T-cell (primary cell): ENCODE measurements around the gene PLCB4. TPM values are rescaled to one million over a fixed set of nuclear protein-coding genes. Genes with fewer than 3 reads are reported as not detected.

Experiments
- ATAC-seq, 4 experiments: fragments of 200-7000 bp in 3 of 4; fragments of 150-1000 bp in 1 of 4; cut with Tn5 transposase; replicated peaks in 1 of 4; 1 replicate in 3 of 4; 2 replicates in 1 of 4; pipeline ENCODE4 v1.10.0; 2021; ENCODE audit warnings: moderate library complexity in 3 of 4, mild to moderate bottlenecking in 2 of 4, moderate number of reproducible peaks in 1 of 4
- CTCF ChIA-PET, 2 donors: fragments of 300-600 bp; sonication (Branson Sonifier 250); formaldehyde crosslinking; loops; one replicate each; lab custom pipeline; 2022; ENCODE audit warnings: antibody characterized with exemption in 2 of 2; lab: Charles Lee
- POLR2A ChIA-PET, 2 donors: fragments of 300-600 bp; sonication (Branson Sonifier 250); formaldehyde crosslinking; loops; one replicate each; lab custom pipeline; 2022; ENCODE audit warnings: antibody characterized with exemption in 2 of 2; lab: Charles Lee
- DNase-seq, 35 experiments: peaks; one replicate each; pipeline versions ENCODE4 v3.0.0 to v3.0.0-alpha.2; 2013 to 2023
- H3K27ac ChIP-seq: one replicate; pipeline ENCODE4 v1.5.1; 2013; ENCODE audit warnings: low read length
- H3K27me3 ChIP-seq, 2 experiments: replicated peaks in 1 of 2; 1 replicate in 1 of 2; 2 replicates in 1 of 2; pipeline versions ENCODE4 v1.6.1 to v1.7.0; 2013; ENCODE audit warnings: low read length in 1 of 2, mixed read lengths in 1 of 2; ENCODE audit not compliant: control insufficient read depth in 2 of 2, insufficient read depth in 2 of 2; ENCODE audit errors: extremely low read depth in 1 of 2
- H3K36me3 ChIP-seq, 2 donors: 1 replicate in 1 of 2; 2 replicates in 1 of 2; pipeline versions ENCODE4 v1.6.1 to v1.7.0; 2013; ENCODE audit warnings: low read length in 1 of 2; ENCODE audit not compliant: control insufficient read depth in 2 of 2, insufficient read depth in 1 of 2; ENCODE audit errors: extremely low read depth in 1 of 2
- H3K4me1 ChIP-seq, 2 experiments: 1 replicate in 1 of 2; 2 replicates in 1 of 2; pipeline versions ENCODE4 v1.6.1 to v1.7.0; 2013; ENCODE audit warnings: low read length in 2 of 2, mixed read lengths in 1 of 2; ENCODE audit not compliant: insufficient read depth in 2 of 2, control insufficient read depth in 1 of 2; ENCODE audit errors: extremely low read depth in 1 of 2
- H3K4me3 ChIP-seq, 2 donors: 1 replicate in 1 of 2; 2 replicates in 1 of 2; pipeline versions ENCODE4 v1.5.1 to v1.7.0; 2013; ENCODE audit warnings: mild to moderate bottlenecking in 2 of 2, low read length in 1 of 2, moderate library complexity in 1 of 2; ENCODE audit not compliant: control insufficient read depth in 1 of 2; ENCODE audit errors: extremely low read depth in 1 of 2
- H3K9me3 ChIP-seq: 2 replicates; pipeline ENCODE4 v1.7.0; 2013
- H3K27ac Mint-ChIP-seq, 2 donors: one replicate each; pipeline ENCODE4 v1.8.0; 2020 to 2021; ENCODE audit warnings: mild to moderate bottlenecking in 2 of 2, mixed read lengths in 2 of 2
- H3K27me3 Mint-ChIP-seq, 2 donors: one replicate each; pipeline ENCODE4 v1.8.0; 2021 to 2022; ENCODE audit warnings: mixed read lengths in 2 of 2
- H3K36me3 Mint-ChIP-seq: one replicate; pipeline ENCODE4 v1.8.0; 2021; ENCODE audit warnings: mixed read lengths
- H3K4me1 Mint-ChIP-seq, 3 donors: one replicate each; pipeline ENCODE4 v1.8.0; 2020 to 2022; ENCODE audit warnings: mixed read lengths in 3 of 3, mild to moderate bottlenecking in 1 of 3
- H3K4me3 Mint-ChIP-seq, 3 donors: one replicate each; pipeline ENCODE4 v1.8.0; 2020 to 2022; ENCODE audit warnings: mild to moderate bottlenecking in 3 of 3, mixed read lengths in 3 of 3, moderate library complexity in 3 of 3
- H3K9me3 Mint-ChIP-seq, 3 donors: one replicate each; pipeline ENCODE4 v1.8.0; 2020 to 2022; ENCODE audit warnings: mixed read lengths in 3 of 3
- WGBS: methylation state at CpG from one replicate; pipeline ENCODE4 v1.1.5; 2013; ENCODE audit warnings: missing lambda C conversion rate; ENCODE audit not compliant: insufficient coverage; 5-methylcytosine and 5-hydroxymethylcytosine counted together
- total RNA-seq, 35 experiments: library from RNA in 6 of 35; stranded (reverse) in 6 of 35; fragments of 120-200 nt in 1 of 35; gene quantifications; one replicate each; pipeline versions ENCODE4 v1.2.1 to v1.2.4 and lab custom pipeline; 2013 to 2026

Gene PLCB4
- total RNA-seq, 5 donors from 2014 or later (not counting 1 experiment from before 2014, with no cell fraction given): 0.06 to 0.07 TPM; not detected in 3

DNA sequence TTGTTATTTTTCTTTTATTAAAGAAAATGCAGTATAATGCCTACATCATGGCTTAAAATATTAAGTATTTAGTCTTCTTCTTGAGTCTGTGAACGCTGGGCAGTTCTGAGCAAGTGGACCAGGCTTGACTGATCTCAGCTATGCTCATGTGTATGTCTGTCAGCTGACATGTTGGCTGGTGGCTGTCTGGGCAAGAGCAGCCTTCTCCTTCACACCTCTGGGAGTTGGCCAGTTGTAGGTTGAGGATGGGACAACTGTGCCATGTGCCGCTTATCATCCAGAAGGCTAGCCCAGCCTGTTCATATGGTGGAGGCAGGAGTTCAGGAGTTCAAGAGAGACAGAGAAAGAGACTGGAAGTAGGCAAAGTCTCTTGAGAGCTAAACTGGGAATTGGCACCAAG, 175.9 kb downstream of the PLCB4 start:
- DNase-seq: no peak
- no peak overlapping the region for H3K27ac Mint-ChIP-seq
- CTCF ChIA-PET: no interaction called here

GRCh38 chr20:9246731-9247130, 177.8 kb downstream of the PLCB4 start:
- Histone ChIP-seq H3K27me3 (no peaks in the 10 kb centered on the region), H3K27ac (no peak overlapping the region), H3K36me3 (no peaks in the 10 kb centered on the region), H3K4me3 (no peak overlapping the region), H3K4me1 (no peaks in the 10 kb centered on the region), H3K9me3 (no peaks in the 10 kb centered on the region)
- ATAC-seq: no peak
- Mint-ChIP-seq H3K36me3 (no peaks in the 10 kb centered on the region), H3K27me3 (no peaks in the 10 kb centered on the region), H3K4me1 (no peaks in the 10 kb centered on the region), H3K4me3 (no peak overlapping the region), H3K9me3 (peaks cover 0 to 4% (median 0%) of the 10 kb centered on the region in 3 donors), H3K27ac (no peak overlapping the region)
- whole genome bisulfite sequencing: no CpG with 5 or more reads among the region's 1 CpG
- DNase-seq: no peak
- ChIA-PET POLR2A (no interaction called here), CTCF (no interaction called here)

More for the DNA sequence above, 175.9 kb downstream of the PLCB4 start:
- Histone ChIP-seq H3K9me3 (no peaks in the 10 kb centered on the region), H3K4me1 (no peaks in the 10 kb centered on the region), H3K36me3 (no peaks in the 10 kb centered on the region), H3K27me3 (no peaks in the 10 kb centered on the region), H3K27ac (no peak overlapping the region), H3K4me3 (no peak overlapping the region)
- ATAC-seq: no peak
- H3K4me1 Mint-ChIP-seq: no peaks in the 10 kb centered on the region
- H3K9me3 Mint-ChIP-seq: peaks cover 0 to 13% (median 0%) of the 10 kb centered on the region in 3 donors
- no peak overlapping the region for H3K4me3 Mint-ChIP-seq
- no peaks in the 10 kb centered on the region for H3K36me3 Mint-ChIP-seq
- POLR2A ChIA-PET: no interaction called here
- WGBS: 83% methylated on average over 2 of the region's 2 CpGs
- no peaks in the 10 kb centered on the region for H3K27me3 Mint-ChIP-seq

GRCh38 chr20:9250511-9250910, 181.6 kb downstream of the PLCB4 start:
- Mint-ChIP-seq H3K9me3 (peaks cover 0 to 3% (median 0%) of the 10 kb centered on the region in 3 donors), H3K4me3 (no peak overlapping the region), H3K27me3 (no peaks in the 10 kb centered on the region), H3K27ac (no peak overlapping the region), H3K4me1 (no peaks in the 10 kb centered on the region), H3K36me3 (no peaks in the 10 kb centered on the region)
- ChIA-PET CTCF (no interaction called here), POLR2A (no interaction called here)
- WGBS: no CpG with 5 or more reads among the region's 1 CpG
- no peaks in the 10 kb centered on the region for H3K4me1 ChIP-seq
- no peak overlapping the region for H3K27ac ChIP-seq
- ATAC-seq (no peak), DNase-seq (no peak)
- H3K36me3 ChIP-seq: no peaks in the 10 kb centered on the region
- H3K27me3 ChIP-seq: no peaks in the 10 kb centered on the region
- H3K9me3 ChIP-seq: no peaks in the 10 kb centered on the region
- no peak overlapping the region for H3K4me3 ChIP-seq

DNA sequence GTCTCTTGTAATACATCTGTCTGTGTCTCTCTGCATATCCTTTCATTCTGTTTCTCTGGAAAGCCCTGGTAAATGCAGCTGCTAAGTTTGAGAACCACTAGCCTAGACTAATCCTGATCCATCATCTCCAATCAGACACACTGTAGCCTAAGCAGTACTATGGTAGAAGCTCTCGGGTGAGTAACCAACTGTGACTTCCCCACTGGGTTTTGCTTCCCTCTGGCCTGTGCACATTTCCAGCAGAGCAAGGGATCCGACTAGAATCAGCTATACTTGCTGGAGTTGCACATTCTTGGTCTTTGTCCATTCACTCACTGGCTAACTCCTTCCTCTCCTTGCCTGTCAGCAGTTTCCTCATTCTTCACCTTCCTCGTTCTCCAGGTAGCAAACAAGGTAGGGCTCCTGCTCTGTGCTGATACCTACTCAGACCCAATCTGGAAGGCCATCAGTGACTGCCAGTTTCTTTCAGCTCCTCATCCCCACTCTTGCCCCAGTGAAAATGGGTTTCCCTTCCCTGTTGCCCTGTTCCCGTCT, 184.2 kb downstream of the PLCB4 start:
- POLR2A ChIA-PET: no interaction called here
- 68% methylated on average over 3 of the region's 4 CpGs for WGBS
- Mint-ChIP-seq H3K4me3 (no peak overlapping the region), H3K27me3 (no peaks in the 10 kb centered on the region), H3K27ac (no peak overlapping the region), H3K9me3 (peaks cover 0 to 4% (median 0%) of the 10 kb centered on the region in 3 donors), H3K36me3 (no peaks in the 10 kb centered on the region), H3K4me1 (no peaks in the 10 kb centered on the region)
- no peak overlapping the region for H3K27ac ChIP-seq
- H3K4me1 ChIP-seq: no peaks in the 10 kb centered on the region
- no peak overlapping the region for H3K4me3 ChIP-seq
- ATAC-seq (no peak), DNase-seq (no peak)
- CTCF ChIA-PET: no interaction called here
- no peaks in the 10 kb centered on the region for H3K27me3 ChIP-seq
- no peaks in the 10 kb centered on the region for H3K9me3 ChIP-seq
- no peaks in the 10 kb centered on the region for H3K36me3 ChIP-seq

- no peak overlapping the region for H3K27ac Mint-ChIP-seq
- ChIA-PET POLR2A (no interaction called here), CTCF (no interaction called here)
- Histone ChIP-seq H3K4me3 (no peak overlapping the region), H3K36me3 (no peaks in the 10 kb centered on the region), H3K27me3 (no peaks in the 10 kb centered on the region), H3K4me1 (no peaks in the 10 kb centered on the region), H3K27ac (no peak overlapping the region), H3K9me3 (no peaks in the 10 kb centered on the region)
- no peak for ATAC-seq
- no CpG with 5 or more reads among the region's 1 CpG for WGBS
- no peaks in the 10 kb centered on the region for H3K4me1 Mint-ChIP-seq
- H3K4me3 Mint-ChIP-seq: no peak overlapping the region
- H3K27me3 Mint-ChIP-seq: no peaks in the 10 kb centered on the region
- no peaks in the 10 kb centered on the region for H3K36me3 Mint-ChIP-seq
- no peak for DNase-seq
- peaks cover 0 to 6% (median 0%) of the 10 kb centered on the region in 3 donors for H3K9me3 Mint-ChIP-seq
These were observed 186.3 kb downstream of the PLCB4 start for GRCh38 chr20:9255171-9255570.

DNA sequence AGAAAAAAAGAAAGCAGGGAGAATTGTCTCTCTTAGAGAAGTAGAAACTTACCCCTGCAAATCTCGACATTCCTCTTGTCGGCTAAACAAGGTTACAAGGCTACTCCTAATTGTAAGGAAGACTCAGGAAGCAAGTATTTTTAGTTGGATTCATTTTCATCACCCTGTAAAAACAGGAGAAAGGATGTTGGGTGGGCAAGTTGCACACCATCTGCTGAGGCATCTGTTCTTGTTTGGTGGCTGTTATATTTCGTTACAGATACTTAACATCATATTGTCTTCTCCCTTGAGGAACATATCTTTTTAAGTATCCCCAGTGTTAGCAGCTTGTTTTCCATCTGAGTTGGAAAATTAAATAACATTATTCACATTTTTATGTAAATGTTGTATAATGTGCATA, 187.5 kb downstream of the PLCB4 start:
- no peaks in the 10 kb centered on the region for H3K4me1 Mint-ChIP-seq
- CTCF ChIA-PET: no interaction called here

GRCh38 chr20:9258901-9259300, 190.0 kb downstream of the PLCB4 start:
- no peaks in the 10 kb centered on the region for H3K4me1 ChIP-seq
- no peaks in the 10 kb centered on the region for H3K27me3 ChIP-seq
- WGBS: no CpG with 5 or more reads among the region's 1 CpG
- Mint-ChIP-seq H3K27ac (no peak overlapping the region), H3K27me3 (peaks cover 0 to 5% of the 10 kb centered on the region in 2 donors), H3K4me1 (no peaks in the 10 kb centered on the region), H3K36me3 (no peaks in the 10 kb centered on the region), H3K4me3 (no peak overlapping the region), H3K9me3 (peaks cover 0 to 6% (median 6%) of the 10 kb centered on the region in 3 donors)
- no peaks in the 10 kb centered on the region for H3K36me3 ChIP-seq
- ChIA-PET POLR2A (no interaction called here), CTCF (no interaction called here)
- no peak overlapping the region for H3K4me3 ChIP-seq
- H3K9me3 ChIP-seq: no peaks in the 10 kb centered on the region
- H3K27ac ChIP-seq: no peak overlapping the region
- DNase-seq (no peak), ATAC-seq (no peak)

More for the DNA sequence above, 187.5 kb downstream of the PLCB4 start:
- H3K36me3 Mint-ChIP-seq: no peaks in the 10 kb centered on the region
- Histone ChIP-seq H3K4me3 (no peak overlapping the region), H3K9me3 (no peaks in the 10 kb centered on the region), H3K4me1 (no peaks in the 10 kb centered on the region), H3K27ac (no peak overlapping the region), H3K36me3 (no peaks in the 10 kb centered on the region), H3K27me3 (no peaks in the 10 kb centered on the region)
- ATAC-seq (no peak), DNase-seq (no peak)
- no peaks in the 10 kb centered on the region for H3K27me3 Mint-ChIP-seq
- no peak overlapping the region for H3K27ac Mint-ChIP-seq
- peaks cover 0 to 6% (median 0%) of the 10 kb centered on the region in 3 donors for H3K9me3 Mint-ChIP-seq
- no CpG with 5 or more reads among the region's 3 CpGs for WGBS
- POLR2A ChIA-PET: no interaction called here
- H3K4me3 Mint-ChIP-seq: no peak overlapping the region
